HepG2 (cell line): Measurements from ENCODE around the gene KCNMA1. TPM values are rescaled to one million over a fixed set of nuclear protein-coding genes. Genes with fewer than 3 reads are reported as not detected.

Experiments
- ATAC-seq: fragments of 200-7000 bp; cut with Tn5 transposase; 3 replicates; pipeline ENCODE4 v1.9.1; 2020; ENCODE audit warnings: mild to moderate bottlenecking, moderate library complexity
- BruUV-seq: library from RNA; stranded (reverse); fragments of 400-500 nt; replicated peaks from 2 replicates; lab custom pipeline; 2021; lab: Mats Ljungman, UMichigan
- CTCF ChIA-PET: fragments of 300-600 bp; formaldehyde crosslinking; extraction: SDS; loops from one replicate; lab custom pipeline; 2021; ENCODE audit warnings: low total read pairs, inconsistent platforms, low intra/inter-chr PET ratio; lab: Yijun Ruan, JAX
- POLR2A ChIA-PET: fragments of 350-600 bp; sonication (Branson Sonifier 250); formaldehyde crosslinking; loops from one replicate; lab custom pipeline; 2020; ENCODE audit warnings: antibody characterized with exemption, inconsistent platforms; lab: Yijun Ruan, JAX
- DNase-seq: peaks from one replicate; pipeline ENCODE4 v3.0.0-alpha.2; 2015; ENCODE audit warnings: low spot score
- FAIRE-seq: peaks from 3 replicates; lab custom pipeline; 2011; peaks lifted over from hg19 to GRCh38; lab: Jason Lieb, UNC
- H2AFZ ChIP-seq: one replicate; pipeline ENCODE4 v1.6.1; 2011; ENCODE audit warnings: low read length, inconsistent platforms
- H3K27ac ChIP-seq: fragments of 300-600 bp; 3 replicates; pipeline ENCODE4 v1.8.0; 2011; ENCODE audit warnings: mixed run types, mild to moderate bottlenecking, mixed read lengths, low read length, inconsistent platforms; ENCODE audit not compliant: insufficient read depth; ENCODE audit errors: extremely low read length
- H3K27me3 ChIP-seq, 2 experiments: fragments of 200-600 bp in 1 of 2; 2 replicates in 1 of 2; 3 replicates in 1 of 2; pipeline versions ENCODE4 v1.6.0 to v1.8.0; 2011; ENCODE audit warnings: low read length in 2 of 2, mild to moderate bottlenecking in 2 of 2, moderate library complexity in 2 of 2, inconsistent platforms in 1 of 2; ENCODE audit not compliant: insufficient read depth in 2 of 2, control insufficient read depth in 1 of 2
- H3K36me3 ChIP-seq, 2 experiments: fragments of 200-600 bp in 1 of 2; replicated peaks in 1 of 2; 2 replicates in 1 of 2; 3 replicates in 1 of 2; pipeline versions ENCODE4 v1.5.1 to v1.8.0; 2011; ENCODE audit warnings: low read length in 2 of 2, inconsistent platforms in 1 of 2; ENCODE audit not compliant: insufficient read depth in 2 of 2, control insufficient read depth in 1 of 2
- H3K4me1 ChIP-seq: 2 replicates; pipeline ENCODE4 v1.5.1; 2012; ENCODE audit warnings: low read length, inconsistent platforms; ENCODE audit not compliant: insufficient read depth
- H3K4me2 ChIP-seq: 2 replicates; pipeline ENCODE4 v1.6.0; 2011; ENCODE audit warnings: low read depth, low read length, inconsistent platforms
- H3K4me3 ChIP-seq, 3 experiments: fragments of 200-600 bp in 1 of 3; sonication (generic), shearing (Covaris generic) in 1 of 3; replicated peaks in 1 of 3; 2 replicates each; pipeline ENCODE4 v1.5.1; 2011 to 2016; ENCODE audit warnings: low read length in 3 of 3, inconsistent platforms in 2 of 3, low read depth in 2 of 3, mild to moderate bottlenecking in 2 of 3, control low read depth in 1 of 3, mixed read lengths in 1 of 3; ENCODE audit not compliant: insufficient read depth in 1 of 3
- H3K79me2 ChIP-seq: one replicate; pipeline ENCODE4 v1.6.1; 2011; ENCODE audit warnings: low read length, inconsistent platforms; ENCODE audit not compliant: insufficient read depth
- H3K9ac ChIP-seq: 2 replicates; pipeline ENCODE4 v1.6.0; 2011; ENCODE audit warnings: mild to moderate bottlenecking, low read depth, low read length, inconsistent platforms; ENCODE audit not compliant: insufficient read depth
- H3K9me3 ChIP-seq: 2 replicates; pipeline ENCODE4 v1.5.1; 2012; ENCODE audit warnings: mild to moderate bottlenecking, low read length
- H4K20me1 ChIP-seq: 2 replicates; pipeline ENCODE4 v1.6.0; 2011; ENCODE audit warnings: inconsistent platforms, mild to moderate bottlenecking, low read length, moderate library complexity; ENCODE audit not compliant: insufficient read depth
- AGO1 ChIP-seq: fragments of 200-400 bp; formaldehyde crosslinking; IDR thresholded peaks from 2 replicates; pipeline ENCODE4 v1.6.1; 2017; ENCODE audit warnings: mild to moderate bottlenecking, low read depth, low read length, moderate library complexity; ENCODE audit not compliant: poor library complexity, severe bottlenecking
- CHD4 ChIP-seq: fragments of 200-600 bp; sonication (generic); IDR thresholded peaks from 2 replicates; pipeline ENCODE4 v1.7.0; 2017; ENCODE audit warnings: mild to moderate bottlenecking, low read length, borderline replicate concordance
- ELF1 ChIP-seq: sonication (generic); formaldehyde crosslinking; IDR thresholded peaks from 2 replicates; pipeline ENCODE4 v1.4.0; 2020; ENCODE audit warnings: missing genetic modification reagents
- ETV5 ChIP-seq: IDR thresholded peaks from 2 replicates; pipeline ENCODE4 v1.6.1; 2018; ENCODE audit warnings: missing biosample characterization, missing genetic modification reagents, inconsistent platforms, borderline replicate concordance
- FLYWCH1 ChIP-seq: sonication (generic); formaldehyde crosslinking; IDR thresholded peaks from 2 replicates; pipeline ENCODE4 v1.8.1; 2023; ENCODE audit warnings: mild to moderate bottlenecking, missing genetic modification reagents
- KDM6A ChIP-seq: IDR thresholded peaks from 2 replicates; pipeline ENCODE4 v1.6.1; 2016; ENCODE audit warnings: low read depth
- KLF9 ChIP-seq: IDR thresholded peaks from 2 replicates; pipeline ENCODE4 v1.6.1; 2016; ENCODE audit warnings: low read depth
- NFIC ChIP-seq: IDR thresholded peaks from 2 replicates; pipeline ENCODE4 v1.6.1; 2012; ENCODE audit warnings: mild to moderate bottlenecking, low read length, inconsistent platforms
- ZNF547 ChIP-seq: sonication (generic); formaldehyde crosslinking; IDR thresholded peaks from 2 replicates; pipeline ENCODE4 v1.5.1; 2020; ENCODE audit warnings: mild to moderate bottlenecking, missing genetic modification reagents
- WGBS: methylation state at CpG from one replicate; pipeline ENCODE4 v1.1.6; 2017; ENCODE audit warnings: low lambda C conversion rate; 5-methylcytosine and 5-hydroxymethylcytosine counted together
- in situ Hi-C: cut with HindIII; loops from 2 replicates; pipeline ENCODE4 v1.10.0; 2017; ENCODE audit warnings: low pct_unique_long_range_greater_than_20kb; ENCODE audit not compliant: extremely low pct_ligation_motif_present
- intact Hi-C: fragments of 100-400 bp; cut with micrococcal nuclease; formaldehyde crosslinking; loops from one replicate; pipeline ENCODE4 v1.10.0; 2022; ENCODE audit not compliant: unreplicated experiment
- polyA plus RNA-seq, 8 experiments: library from polyadenylated mRNA; depleted of rRNA in 3 of 8; stranded (reverse) in 7 of 8; unstranded in 1 of 8; fragments of >200 nt; fragmentation: Illumina TruSeq in 4 of 8; extraction: Trizol in 4 of 8; gene quantifications; 2 replicates each; pipeline versions ENCODE4 v1.2.1 to v1.2.3, GENCODE V29; 2011 to 2016; ENCODE audit warnings: low read depth in 4 of 8, missing spikeins in 1 of 8, mixed read lengths in 1 of 8; ENCODE audit not compliant: insufficient read depth in 1 of 8
- total RNA-seq, 5 experiments: library from RNA; depleted of rRNA; stranded (reverse); fragments of >200 nt; fragmentation: Illumina TruSeq; extraction: Trizol; gene quantifications; 2 replicates each; pipeline ENCODE4 v1.2.3, GENCODE V29; 2016; ENCODE audit warnings: low read depth in 1 of 5

Gene KCNMA1
- total and polyA plus RNA-seq, 2 of the 13 experiments (the other 11 are each of a cell fraction or from before 2014, with no cell fraction given) = 0.02 TPM; not detected in 1

DNA sequence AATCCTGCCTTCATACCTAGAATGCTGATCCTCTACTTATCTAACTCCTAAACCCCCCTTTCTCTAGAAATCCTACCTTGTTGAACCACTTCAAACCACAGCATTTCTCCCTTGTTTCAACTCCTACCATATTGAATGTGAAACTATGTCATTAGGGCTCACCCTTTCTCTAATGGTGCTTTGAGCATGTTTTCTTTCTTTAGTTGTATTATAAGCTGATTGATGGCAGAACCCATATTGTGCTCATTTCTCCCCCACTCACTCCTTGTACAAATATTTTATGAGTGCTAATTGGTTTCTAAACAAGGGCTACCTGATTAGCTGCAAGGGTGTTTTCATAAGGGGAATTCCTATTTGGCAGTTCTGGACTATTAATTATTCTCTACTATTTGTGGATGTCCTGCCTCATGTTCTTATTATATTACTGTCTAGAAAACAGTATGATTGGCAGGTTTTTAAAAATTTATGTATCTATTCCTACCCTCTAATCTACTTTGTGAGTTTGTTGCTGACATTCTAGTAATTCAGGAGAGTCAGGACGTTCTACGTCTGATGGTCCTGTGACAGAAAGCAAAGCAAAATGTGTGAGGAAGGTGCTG lies 765.8 kb downstream of the KCNMA1 start:
- TF ChIP-seq ELF1 (CRISPR knock-in tag) (no peak), ETV5 (CRISPR knock-in tag) (no peak), KDM6A (CRISPR knock-in tag) (no peak), KLF9 (CRISPR knock-in tag) (no peak)
- no TSS peak for BruUV-seq
- 22% methylated on average over 2 of the region's 2 CpGs for WGBS
- Histone ChIP-seq H3K27ac (no peak overlapping the region), H3K9me3 (no peaks in the 10 kb centered on the region), H3K9ac (no peak overlapping the region), H3K4me1 (no peaks in the 10 kb centered on the region), H3K79me2 (no peaks in the 10 kb centered on the region), H3K4me3 (no peak overlapping the region), H3K36me3 (no peaks in the 10 kb centered on the region), H3K4me2 (no peak overlapping the region), H3K27me3 (no peaks in the 10 kb centered on the region; a peak in 1 of 5 replicates), H2AFZ (no peak overlapping the region), H4K20me1 (no peaks in the 10 kb centered on the region)
- FAIRE-seq (no peak), DNase-seq (no peak), ATAC-seq (no peak)
- ChIA-PET CTCF (no interaction called here), POLR2A (no interaction called here)
- intact Hi-C loops = no loop called here
- in situ Hi-C loops = no loop called here

DNA sequence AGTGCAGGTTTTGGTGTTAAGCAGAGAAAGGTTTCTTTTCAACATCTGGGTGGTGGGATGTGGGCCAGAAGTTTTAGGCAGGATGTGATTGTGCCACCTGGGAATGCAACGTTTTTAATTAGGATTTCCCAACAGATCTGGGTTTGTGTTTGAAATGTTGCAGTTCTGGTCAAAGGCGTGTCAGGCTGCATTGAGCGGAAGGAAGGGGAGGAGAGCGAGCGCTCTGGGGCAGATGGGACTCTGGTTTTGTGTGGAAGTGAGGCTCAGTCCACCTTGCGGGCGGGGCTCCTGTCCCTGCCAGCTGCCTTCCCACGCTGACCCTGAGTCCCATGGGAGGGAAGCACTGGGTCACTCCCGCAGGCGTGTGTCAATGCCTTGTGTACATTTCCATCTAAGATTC lies 767.7 kb downstream of the KCNMA1 start:
- in situ Hi-C loops = no loop called here
- BruUV-seq = no TSS peak
- H3K9me3 ChIP-seq = no peaks in the 10 kb centered on the region
- H3K4me1 ChIP-seq = no peaks in the 10 kb centered on the region
- no peak overlapping the region for H3K4me2 ChIP-seq
- no peaks in the 10 kb centered on the region for H3K36me3 ChIP-seq
- ATAC-seq = no peak
- H2AFZ ChIP-seq = no peak overlapping the region
- POLR2A ChIA-PET = no interaction called here
- CTCF ChIA-PET = no interaction called here
- H4K20me1 ChIP-seq = no peaks in the 10 kb centered on the region
- no peak for DNase-seq
- no peak overlapping the region for H3K9ac ChIP-seq
- no peak for FAIRE-seq
- no peak overlapping the region for H3K4me3 ChIP-seq
- WGBS = 12% methylated on average over 5 of the region's 10 CpGs
- H3K27me3 ChIP-seq = no peaks in the 10 kb centered on the region; a peak in 1 of 5 replicates
- intact Hi-C loops = no loop called here
- no peaks in the 10 kb centered on the region for H3K79me2 ChIP-seq
- H3K27ac ChIP-seq = no peak overlapping the region
- no peak for TF ChIP-seq CHD4
- TF ChIP-seq AGO1 = no peak
- TF ChIP-seq NFIC = no peak
- no peak for TF ChIP-seq FLYWCH1 (CRISPR knock-in tag)
- no peak for TF ChIP-seq ZNF547
